Astrocyte (in vitro differentiated cells and primary cell): Measurements from ENCODE around the gene PPM1M.

Experiments
- CTCF ChIP-seq: IDR thresholded peaks from 2 replicates; pipeline ENCODE4 v1.5.1; 2011; ENCODE audit warnings: low read depth, mild to moderate bottlenecking, inconsistent platforms, low read length, moderate library complexity; ENCODE audit not compliant: insufficient read depth
- EZH2 ChIP-seq: IDR thresholded peaks from 2 replicates; pipeline ENCODE4 v1.6.1; 2012; ENCODE audit warnings: mild to moderate bottlenecking, low read length, inconsistent platforms; ENCODE audit not compliant: insufficient read depth

GRCh38 chr3:52198643-52199608, 46.6 kb upstream of the PPM1M start:
- TF ChIP-seq CTCF, result no peak
- TF ChIP-seq EZH2, result no peak
